GM12878 (cell line): ENCODE results near the gene ZSWIM7. TPM values are rescaled to one million over a fixed set of nuclear protein-coding genes. Genes with fewer than 3 reads are reported as not detected.

Experiments
- ATAC-seq: fragments of 200-7000 bp; cut with Tn5 transposase; 3 replicates; pipeline ENCODE4 v1.9.1; 2020; ENCODE audit warnings: mild to moderate bottlenecking, moderate library complexity
- BruUV-seq: library from RNA; stranded (reverse); fragments of 400-500 nt; replicated peaks from 2 replicates; lab custom pipeline; 2021; lab: Mats Ljungman, UMichigan
- CTCF ChIA-PET: fragments of 300-600 bp; sonication (Branson Sonifier 250); formaldehyde crosslinking; extraction: SDS; loops from one replicate; lab custom pipeline; 2021; ENCODE audit warnings: inconsistent platforms; lab: Yijun Ruan, JAX
- POLR2A ChIA-PET: fragments of 350-600 bp; formaldehyde crosslinking; extraction: SDS; loops from one replicate; lab custom pipeline; 2021; ENCODE audit warnings: inconsistent platforms; lab: Charles Lee
- RAD21 ChIA-PET: fragments of 300-600 bp; sonication (Branson Sonifier 250); formaldehyde crosslinking; loops from one replicate; lab custom pipeline; 2023; ENCODE audit warnings: antibody characterized with exemption; ENCODE audit not compliant: unreplicated experiment; lab: Charles Lee
- SMC1A ChIA-PET: fragments of 300-600 bp; sonication (Branson Sonifier 250); formaldehyde crosslinking; loops from one replicate; lab custom pipeline; 2023; ENCODE audit not compliant: unreplicated experiment, uncharacterized antibody; lab: Charles Lee
- DNase-seq: peaks from one replicate; pipeline ENCODE4 v3.0.0-alpha.2; 2011; ENCODE audit warnings: low read depth, low spot score
- FAIRE-seq: peaks from 3 replicates; lab custom pipeline; 2011; peaks lifted over from hg19 to GRCh38; lab: Jason Lieb, UNC
- H2AFZ ChIP-seq: 2 replicates; pipeline ENCODE4 v1.6.0; 2011; ENCODE audit warnings: low read depth, low read length, control low read depth; ENCODE audit not compliant: control insufficient read depth
- H3K27ac ChIP-seq: 2 replicates; pipeline ENCODE4 v1.5.1; 2011; ENCODE audit warnings: control low read depth; ENCODE audit not compliant: control insufficient read depth, insufficient read depth
- H3K27me3 ChIP-seq, 2 experiments: replicated peaks in 1 of 2; 2 replicates each; pipeline versions ENCODE4 v1.6.0 to v1.6.1; 2011; ENCODE audit warnings: low read length in 1 of 2; ENCODE audit not compliant: control insufficient read depth in 2 of 2, insufficient read depth in 2 of 2
- H3K36me3 ChIP-seq, 2 experiments: 2 replicates each; pipeline ENCODE4 v1.5.1; 2011; ENCODE audit warnings: low read length in 1 of 2; ENCODE audit not compliant: control insufficient read depth in 2 of 2, insufficient read depth in 2 of 2
- H3K4me1 ChIP-seq: 2 replicates; pipeline ENCODE4 v1.6.1; 2011; ENCODE audit warnings: mild to moderate bottlenecking, low read length, moderate library complexity, mixed read lengths; ENCODE audit not compliant: control insufficient read depth, insufficient read depth
- H3K4me2 ChIP-seq: 2 replicates; pipeline ENCODE4 v1.6.0; 2011; ENCODE audit warnings: control low read depth; ENCODE audit not compliant: control insufficient read depth, insufficient read depth
- H3K4me3 ChIP-seq: fragments of 200-600 bp; sonication (generic); 2 replicates; pipeline ENCODE4 v1.5.1; 2016
- H3K79me2 ChIP-seq: 2 replicates; pipeline ENCODE4 v1.6.0; 2011; ENCODE audit warnings: low read length; ENCODE audit not compliant: control insufficient read depth, insufficient read depth
- H3K9ac ChIP-seq: 2 replicates; pipeline ENCODE4 v1.8.0; 2011; ENCODE audit warnings: low read length, control low read depth, mixed read lengths; ENCODE audit not compliant: control insufficient read depth, insufficient read depth
- H3K9me3 ChIP-seq: replicated peaks from 3 replicates; pipeline ENCODE4 v1.5.1; 2011; ENCODE audit warnings: mild to moderate bottlenecking, low read length; ENCODE audit not compliant: control insufficient read depth, insufficient read depth
- H4K20me1 ChIP-seq: 2 replicates; pipeline ENCODE4 v1.6.0; 2011; ENCODE audit not compliant: control insufficient read depth, insufficient read depth
- BHLHE40 ChIP-seq, 2 experiments: fragments of 450-650 bp in 1 of 2; IDR thresholded peaks; 2 replicates each; pipeline ENCODE4 v1.6.1; 2011 to 2017; ENCODE audit warnings: low read depth in 2 of 2, borderline replicate concordance in 1 of 2, improper control_type of control experiment in 1 of 2, low read length in 1 of 2, mild to moderate bottlenecking in 1 of 2
- ETV6 ChIP-seq, 2 experiments: fragments of 450-650 bp in 1 of 2; IDR thresholded peaks in 1 of 2; conservative IDR thresholded peaks in 1 of 2; 2 replicates each; pipeline ENCODE4 v1.6.1; 2014; ENCODE audit warnings: antibody characterized with exemption in 1 of 2, borderline replicate concordance in 1 of 2, low read depth in 1 of 2, mild to moderate bottlenecking in 1 of 2, moderate library complexity in 1 of 2
- IKZF1 ChIP-seq: fragments of 450-650 bp; conservative IDR thresholded peaks from 2 replicates; pipeline ENCODE4 v1.6.1; 2017; ENCODE audit warnings: antibody characterized with exemption, mild to moderate bottlenecking
- IKZF2 ChIP-seq, 2 experiments: fragments of 450-650 bp; IDR thresholded peaks; 2 replicates each; pipeline ENCODE4 v1.6.1; 2017; ENCODE audit warnings: mild to moderate bottlenecking in 2 of 2, moderate library complexity in 2 of 2
- MEF2A ChIP-seq: IDR thresholded peaks from 2 replicates; pipeline ENCODE4 v1.6.1; 2011; ENCODE audit warnings: low read depth, mild to moderate bottlenecking, low read length, moderate library complexity; ENCODE audit not compliant: insufficient read depth
- NR2C1 ChIP-seq: fragments of 450-650 bp; IDR thresholded peaks from 2 replicates; pipeline ENCODE4 v1.6.1; 2017; ENCODE audit warnings: antibody characterized with exemption, mild to moderate bottlenecking, moderate library complexity
- POLR2AphosphoS5 ChIP-seq: IDR thresholded peaks from 2 replicates; pipeline ENCODE4 v1.6.1; 2011; ENCODE audit warnings: mild to moderate bottlenecking, low read length, inconsistent platforms
- RCOR1 ChIP-seq: conservative IDR thresholded peaks from 2 replicates; pipeline ENCODE4 v1.6.1; 2012; ENCODE audit warnings: low read depth, low read length, improper control_type of control experiment
- USF1 ChIP-seq: IDR thresholded peaks from 2 replicates; pipeline ENCODE4 v1.6.1; 2011; ENCODE audit warnings: borderline replicate concordance, low read depth, mild to moderate bottlenecking, moderate library complexity, mixed read lengths, low read length; ENCODE audit not compliant: insufficient read depth; ENCODE audit errors: extremely low read length
- ZBTB11 ChIP-seq: fragments of 450-650 bp; formaldehyde crosslinking; IDR thresholded peaks from 2 replicates; pipeline ENCODE4 v1.5.0; 2022; ENCODE audit warnings: mild to moderate bottlenecking, missing genetic modification characterization
- ZBTB33 ChIP-seq: fragments of 450-650 bp; IDR thresholded peaks from 2 replicates; pipeline ENCODE4 v1.6.1; 2017; ENCODE audit warnings: mild to moderate bottlenecking
- in situ Hi-C: fragments of 300-500 bp; cut with MboI; formaldehyde crosslinking; loops from 9 replicates; pipeline ENCODE4 v1.14.3; 2018; ENCODE audit warnings: mixed read lengths
- intact Hi-C: fragments of 100-400 bp; cut with micrococcal nuclease; formaldehyde crosslinking; loops from one replicate; pipeline ENCODE4 v1.14.2; 2022; ENCODE audit not compliant: unreplicated experiment
- polyA plus RNA-seq, 11 experiments: library from polyadenylated mRNA; depleted of rRNA in 4 of 11; unstranded in 6 of 11; stranded (reverse) in 5 of 11; fragments of >200 nt; fragmentation: Nextera tagmentation in 4 of 11; fragmentation: Illumina TruSeq in 1 of 11; extraction: Ambion mirVana in 4 of 11; extraction: Trizol in 1 of 11; gene quantifications; 1 replicate in 1 of 11; 2 replicates in 10 of 11; pipeline versions ENCODE4 v1.2.1 to v1.2.3, GENCODE V29; 2011 to 2016; ENCODE audit warnings: inconsistent platforms in 2 of 11, missing spikeins in 2 of 11, low read depth in 1 of 11
- total RNA-seq, 4 experiments: library from RNA; depleted of rRNA in 3 of 4; stranded (reverse); fragments of >200 nt in 3 of 4; fragmentation: Illumina TruSeq in 1 of 4; extraction: Trizol in 1 of 4; gene quantifications; 2 replicates each; pipeline versions ENCODE4 v1.2.1 to v1.2.3, GENCODE V29; 2013 to 2021

ZSWIM7 gene
- total and polyA plus RNA-seq, 10 of the 15 experiments (the other 5 are each of a cell fraction or from before 2014, with no cell fraction given): 7.0 to 26.6 (median 9.9) TPM

- no peaks in the 10 kb centered on the region for H3K4me1 ChIP-seq
- CTCF ChIA-PET: no interaction called here
- no peaks in the 10 kb centered on the region for H3K36me3 ChIP-seq
- in situ Hi-C loops: no loop called here
- H2AFZ ChIP-seq: no peak overlapping the region
- FAIRE-seq: no peak
- no peaks in the 10 kb centered on the region for H4K20me1 ChIP-seq
- no peak overlapping the region for H3K4me2 ChIP-seq
- H3K9me3 ChIP-seq: no peaks in the 10 kb centered on the region
- no peak for DNase-seq
- no TSS peak for BruUV-seq
- H3K79me2 ChIP-seq: no peaks in the 10 kb centered on the region
- no peak overlapping the region for H3K27ac ChIP-seq
- RAD21 ChIA-PET: no interaction called here
- SMC1A ChIA-PET: interaction anchor here (1.5 kb wide), 1 partner anchor 14 kb away, joined by 4 read pairs; no protein-coding TSS in a partner anchor
- ATAC-seq: no peak
- POLR2A ChIA-PET: no interaction called here
- H3K9ac ChIP-seq: no peak overlapping the region
- intact Hi-C loops: no loop called here
- no peak overlapping the region for H3K4me3 ChIP-seq
- TF ChIP-seq ETV6 (conservative IDR thresholded peaks at IDR 0.05 in 1 of 2, IDR thresholded peaks at IDR 0.05 in 1 of 2; ENCODE audit: borderline replicate concordance in 1 of 2, low read depth in 1 of 2) (no peak), RCOR1 (no peak), POLR2AphosphoS5 (no peak), NR2C1 (no peak), IKZF1 (no peak), ZBTB11 (no peak), USF1 (no peak), ZBTB33 (no peak), MEF2A (no peak), IKZF2 (IDR thresholded peaks at IDR 0.05) (no peak), BHLHE40 (IDR thresholded peaks at IDR 0.05; ENCODE audit: borderline replicate concordance in 1 of 2, low read depth in 2 of 2, low read length in 1 of 2) (no peak)
- peaks cover 0 to 4% of the 10 kb centered on the region in 2 experiments; a peak in 1 of 4 replicates for H3K27me3 ChIP-seq
Measured at GRCh38 chr17:15973016-15973415, 26.5 kb downstream of the ZSWIM7 start.
